ENCODE data around the gene FGR. TPM values are rescaled to one million over a fixed set of nuclear protein-coding genes. Genes with fewer than 3 reads are reported as not detected.
A peak's percentile ranks its signal among the peaks of the same experiment; 100 is the strongest.

Gene FGR
- total RNA-seq, 1 donor from 2014 or later = 149 TPM

DNA sequence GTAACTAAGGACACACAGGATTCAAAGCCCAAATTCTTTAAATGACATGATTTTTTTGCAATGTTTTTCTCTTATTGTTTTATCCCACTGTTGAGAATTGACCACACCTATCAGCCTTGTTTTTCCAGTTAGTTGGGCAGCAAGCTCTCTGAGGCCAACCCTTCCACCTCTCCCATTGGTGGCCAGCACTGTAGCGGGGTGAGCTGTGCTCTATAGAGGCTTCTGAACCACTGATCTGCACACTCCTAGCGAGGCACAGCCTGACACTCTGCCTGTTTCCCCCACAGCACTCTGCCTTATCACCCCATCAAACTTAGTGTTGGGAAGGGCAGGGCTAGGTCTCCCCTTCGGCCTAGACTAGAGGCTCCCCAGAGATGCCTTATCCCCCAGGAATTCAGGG lies 50.5 kb downstream of the FGR start:
- Histone ChIP-seq H3K4me1 (peaks cover 12% of the 10 kb centered on the region), H3K27ac (no peak overlapping the region), H3K9me3 (no peaks in the 10 kb centered on the region), H3K4me3 (no peak overlapping the region), H3K36me3 (no peaks in the 10 kb centered on the region), H3K27me3 (no peaks in the 10 kb centered on the region)
- intact Hi-C loops (cut with DNase I) = no loop called here
- DNase-seq (no peak), ATAC-seq (no peak)
- no peak for TF ChIP-seq CTCF (IDR thresholded peaks at IDR 0.05)

DNA sequence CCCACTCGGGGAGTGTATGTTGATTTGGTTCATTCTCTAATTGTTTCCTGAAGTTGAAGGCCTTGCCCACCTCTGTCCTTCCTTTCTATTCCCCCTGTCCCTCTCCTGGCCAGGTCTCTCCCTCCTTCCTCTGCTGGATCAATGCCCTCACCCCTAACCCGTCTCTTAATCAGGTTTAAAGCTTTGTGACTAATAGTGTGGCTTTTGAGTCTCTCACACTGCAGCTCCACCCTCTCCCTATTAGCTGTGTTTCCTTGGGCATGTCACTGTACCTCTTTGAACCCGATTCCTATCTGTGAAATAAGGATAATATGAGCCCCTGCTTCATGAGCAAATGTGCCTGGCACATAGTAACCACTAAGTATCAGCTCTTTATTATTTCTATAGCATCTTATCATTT lies 51.5 kb downstream of the FGR start:
- DNase-seq = no peak
- Histone ChIP-seq H3K27ac (no peak overlapping the region), H3K9me3 (no peaks in the 10 kb centered on the region), H3K4me3 (no peak overlapping the region), H3K27me3 (no peaks in the 10 kb centered on the region), H3K36me3 (no peaks in the 10 kb centered on the region), H3K4me1 (peaks cover 3% of the 10 kb centered on the region)
- ATAC-seq = no peak
- no peak for TF ChIP-seq CTCF (IDR thresholded peaks at IDR 0.05)
- intact Hi-C loops (cut with DNase I) = no loop called here

- TF ChIP-seq CTCF (IDR thresholded peaks at IDR 0.05) = no peak
- Histone ChIP-seq H3K36me3 (no peaks in the 10 kb centered on the region), H3K27me3 (no peaks in the 10 kb centered on the region), H3K4me3 (no peak overlapping the region), H3K9me3 (no peaks in the 10 kb centered on the region), H3K27ac (peak overlapping the region; percentile 11), H3K4me1 (peaks cover 13% of the 10 kb centered on the region)
- DNase-seq = no peak
- intact Hi-C loops (cut with DNase I) = no loop called here
- peak; percentile 65 for ATAC-seq
Measured at GRCh38 chr1:27581823-27582243, 53.2 kb downstream of the FGR start.

DNA sequence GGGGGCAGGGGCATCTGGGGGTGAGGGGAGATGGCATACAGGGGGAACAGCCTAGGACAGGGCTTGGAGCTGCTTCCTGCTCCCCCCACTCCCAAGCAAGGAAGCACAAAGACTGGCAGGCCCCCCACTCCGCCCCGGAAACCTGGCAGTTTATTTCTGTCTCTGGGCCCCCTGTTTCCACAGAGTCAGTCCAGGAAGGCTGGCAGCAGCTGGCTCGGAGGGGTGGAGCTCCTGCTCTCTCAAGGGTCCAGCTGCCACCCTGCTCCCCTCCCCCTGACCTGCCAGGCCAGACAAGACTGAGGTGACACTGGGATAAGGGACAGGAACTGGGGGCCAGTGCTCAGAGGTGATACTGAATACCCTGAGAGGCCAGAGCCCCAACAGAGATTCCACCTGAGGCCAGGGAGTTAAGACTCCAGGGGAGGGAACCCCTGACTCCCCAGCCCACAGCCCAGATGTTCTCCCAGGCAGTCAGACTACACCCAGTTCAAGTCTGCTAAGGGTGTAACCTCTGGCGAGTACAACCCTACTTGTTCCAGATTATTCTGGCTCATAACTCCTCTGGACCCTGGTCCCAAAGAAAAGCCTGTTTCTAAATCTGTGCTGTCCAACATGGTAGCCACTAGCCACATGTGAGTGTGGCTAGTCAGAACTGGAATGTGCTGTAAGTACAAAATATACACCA lies 57.3 kb downstream of the FGR start:
- no peaks in the 10 kb centered on the region for H3K27me3 ChIP-seq
- intact Hi-C loops (cut with DNase I) = no loop called here
- ATAC-seq = no peak
- H3K4me3 ChIP-seq = no peak overlapping the region
- H3K27ac ChIP-seq = peak overlapping the region; percentile 20
- H3K36me3 ChIP-seq = no peaks in the 10 kb centered on the region
- H3K4me1 ChIP-seq = peaks cover 47% of the 10 kb centered on the region
- no peak for TF ChIP-seq CTCF (IDR thresholded peaks at IDR 0.05)
- DNase-seq = no peak
- no peaks in the 10 kb centered on the region for H3K9me3 ChIP-seq

DNA sequence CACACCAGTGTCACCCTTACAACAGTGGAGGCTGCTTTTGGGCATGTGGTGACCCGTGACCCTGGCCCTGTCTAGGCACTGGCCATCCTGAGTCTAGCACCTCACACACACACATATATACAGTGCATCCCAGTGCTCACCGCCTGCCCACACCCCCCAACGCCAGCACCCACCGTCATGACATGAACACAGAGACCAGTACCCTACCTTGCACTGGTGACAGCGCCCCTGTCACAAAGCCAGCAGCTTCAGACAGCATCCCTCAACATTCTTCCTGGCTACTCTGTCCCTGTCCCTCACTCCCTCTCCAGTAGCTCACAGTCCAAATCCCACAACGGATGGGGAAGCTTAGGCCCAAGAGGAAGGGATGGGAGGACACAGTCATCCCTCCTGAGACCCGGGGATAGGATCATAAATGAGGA lies 58.2 kb downstream of the FGR start:
- Histone ChIP-seq H3K36me3 (no peaks in the 10 kb centered on the region), H3K27me3 (no peaks in the 10 kb centered on the region), H3K9me3 (no peaks in the 10 kb centered on the region), H3K4me3 (no peak overlapping the region), H3K4me1 (peaks cover 55% of the 10 kb centered on the region), H3K27ac (peak overlapping the region; percentile 20)
- DNase-seq = no peak
- intact Hi-C loops (cut with DNase I) = no loop called here
- no peak for TF ChIP-seq CTCF (IDR thresholded peaks at IDR 0.05)
- no peak for ATAC-seq

All from upper lobe of right lung (tissue), 1 donor.